OCI-LY3 (cell line): ENCODE measurements around the gene FECH.

Experiments
- H2AFZ ChIP-seq: fragments of 200-600, 300-600 bp; shearing (Covaris generic); 2 replicates; pipeline ENCODE4 v1.6.0; 2014; ENCODE audit warnings: antibody characterized with exemption, low read depth, low read length
- H3K27ac ChIP-seq: fragments of 200-600, 300-600 bp; sonication (generic); 2 replicates; pipeline ENCODE4 v1.5.1; 2014; ENCODE audit warnings: mild to moderate bottlenecking, low read length, moderate library complexity, mixed read lengths
- H3K27me3 ChIP-seq: fragments of 200-600, 300-600 bp; sonication (generic); 2 replicates; pipeline ENCODE4 v1.6.1; 2014; ENCODE audit warnings: low read depth, low read length, mixed read lengths
- H3K36me3 ChIP-seq: fragments of 200-600, 300-600 bp; sonication (generic); replicated peaks from 2 replicates; pipeline ENCODE3; 2014; ENCODE audit warnings: low read depth, low read length, mixed read lengths
- H3K4me1 ChIP-seq: fragments of 300-600, 200-600 bp; sonication (generic); 2 replicates; pipeline ENCODE4 v1.6.1; 2014; ENCODE audit warnings: low read length, mixed read lengths
- H3K4me2 ChIP-seq: fragments of 200-600, 300-600 bp; sonication (generic); 2 replicates; pipeline ENCODE4 v1.6.1; 2014; ENCODE audit warnings: low read length, mixed read lengths
- H3K4me3 ChIP-seq: fragments of 300-600, 200-600 bp; sonication (generic); 2 replicates; pipeline ENCODE4 v1.5.1; 2014; ENCODE audit warnings: antibody characterized with exemption, mild to moderate bottlenecking, low read length, moderate library complexity
- H3K79me2 ChIP-seq: fragments of 300-600, 200-600 bp; shearing (Covaris generic); 2 replicates; pipeline ENCODE4 v1.6.1; 2014; ENCODE audit warnings: mild to moderate bottlenecking, low read length, mixed read lengths
- H3K9ac ChIP-seq: fragments of 300-600, 200-600 bp; shearing (Covaris generic); 2 replicates; pipeline ENCODE4 v1.6.0; 2014; ENCODE audit warnings: mild to moderate bottlenecking, low read length, moderate library complexity
- H3K9me3 ChIP-seq: fragments of 200-600, 300-600 bp; shearing (Covaris generic); 2 replicates; pipeline ENCODE4 v1.6.1; 2014; ENCODE audit warnings: low read length, mixed read lengths; ENCODE audit not compliant: insufficient read depth
- H4K20me1 ChIP-seq: fragments of 200-600, 300-600 bp; sonication (generic); 2 replicates; pipeline ENCODE4 v1.6.1; 2016; ENCODE audit warnings: low read length, mixed read lengths; ENCODE audit not compliant: insufficient read depth
- EZH2phosphoT487 ChIP-seq: fragments of 200-600 bp; shearing (Covaris generic); IDR thresholded peaks from 2 replicates; pipeline ENCODE4 v1.6.1; 2018; ENCODE audit warnings: antibody characterized with exemption, mixed run types, low read depth
- TF ChIP-seq, protein P1 (sequence below): fragments of 200-600, 300-600 bp; sonication (generic); IDR thresholded peaks from 2 replicates; pipeline ENCODE4 v1.5.1; 2014; ENCODE audit warnings: antibody characterized with exemption, low read length, low read depth

The FECH gene

DNA sequence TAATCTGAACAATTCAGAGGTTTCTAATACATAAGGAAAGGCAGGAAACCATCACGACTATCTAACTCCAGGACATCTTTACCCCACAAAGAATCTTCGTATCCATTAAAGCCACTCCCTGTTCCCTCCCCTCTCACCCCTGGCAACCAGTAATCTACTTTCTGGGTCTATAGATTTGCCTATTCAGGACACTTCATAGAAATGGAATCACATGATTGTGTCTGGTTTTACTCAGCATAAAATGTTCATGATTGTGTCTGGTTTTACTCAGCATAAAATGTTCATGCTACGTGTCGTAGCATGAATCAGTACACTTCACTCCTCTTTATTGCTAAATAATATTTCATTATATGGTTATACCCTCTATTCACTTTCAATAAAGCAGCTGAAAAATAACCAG lies 11.6 kb downstream of the FECH start:
- Histone ChIP-seq H3K27me3 (no peaks in the 10 kb centered on the region), H3K4me1 (peaks cover 4% of the 10 kb centered on the region), H3K9me3 (no peaks in the 10 kb centered on the region), H2AFZ (no peak overlapping the region), H3K9ac (no peak overlapping the region), H4K20me1 (no peaks in the 10 kb centered on the region), H3K4me3 (no peak overlapping the region), H3K27ac (no peak overlapping the region), H3K4me2 (no peak overlapping the region), H3K79me2 (no peaks in the 10 kb centered on the region), H3K36me3 (peaks cover 28% of the 10 kb centered on the region)
- no peak for TF ChIP-seq EZH2phosphoT487
- TF ChIP-seq, protein P1, sequence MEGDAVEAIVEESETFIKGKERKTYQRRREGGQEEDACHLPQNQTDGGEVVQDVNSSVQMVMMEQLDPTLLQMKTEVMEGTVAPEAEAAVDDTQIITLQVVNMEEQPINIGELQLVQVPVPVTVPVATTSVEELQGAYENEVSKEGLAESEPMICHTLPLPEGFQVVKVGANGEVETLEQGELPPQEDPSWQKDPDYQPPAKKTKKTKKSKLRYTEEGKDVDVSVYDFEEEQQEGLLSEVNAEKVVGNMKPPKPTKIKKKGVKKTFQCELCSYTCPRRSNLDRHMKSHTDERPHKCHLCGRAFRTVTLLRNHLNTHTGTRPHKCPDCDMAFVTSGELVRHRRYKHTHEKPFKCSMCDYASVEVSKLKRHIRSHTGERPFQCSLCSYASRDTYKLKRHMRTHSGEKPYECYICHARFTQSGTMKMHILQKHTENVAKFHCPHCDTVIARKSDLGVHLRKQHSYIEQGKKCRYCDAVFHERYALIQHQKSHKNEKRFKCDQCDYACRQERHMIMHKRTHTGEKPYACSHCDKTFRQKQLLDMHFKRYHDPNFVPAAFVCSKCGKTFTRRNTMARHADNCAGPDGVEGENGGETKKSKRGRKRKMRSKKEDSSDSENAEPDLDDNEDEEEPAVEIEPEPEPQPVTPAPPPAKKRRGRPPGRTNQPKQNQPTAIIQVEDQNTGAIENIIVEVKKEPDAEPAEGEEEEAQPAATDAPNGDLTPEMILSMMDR: no peak

DNA sequence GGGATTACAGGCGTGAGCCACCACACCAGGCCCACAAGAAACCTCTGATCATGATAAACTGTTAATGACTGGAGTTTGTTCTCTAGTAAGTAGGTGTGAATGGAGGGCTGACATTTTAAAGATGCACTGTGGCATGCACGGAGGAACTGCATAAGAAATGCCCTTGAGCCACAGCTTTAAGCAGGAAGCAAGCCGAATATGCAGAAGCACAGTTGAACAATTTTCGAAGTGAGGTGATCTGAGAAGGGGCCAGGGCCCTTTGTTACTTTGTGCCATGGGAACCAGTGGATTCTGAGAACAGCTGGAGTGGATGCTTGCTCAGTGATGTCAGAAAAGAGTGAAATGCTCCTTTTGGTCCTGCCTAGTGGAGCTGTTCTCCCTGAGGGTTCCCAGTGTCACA lies 16.3 kb downstream of the FECH start:
- no peak overlapping the region for H2AFZ ChIP-seq
- H3K4me2 ChIP-seq: no peak overlapping the region
- H3K4me3 ChIP-seq: no peak overlapping the region
- no peaks in the 10 kb centered on the region for H3K79me2 ChIP-seq
- peaks cover 33% of the 10 kb centered on the region for H3K36me3 ChIP-seq
- no peaks in the 10 kb centered on the region for H3K27me3 ChIP-seq
- TF ChIP-seq EZH2phosphoT487: no peak
- TF ChIP-seq, protein P1: no peak
- H4K20me1 ChIP-seq: no peaks in the 10 kb centered on the region
- H3K9ac ChIP-seq: no peak overlapping the region
- H3K9me3 ChIP-seq: no peaks in the 10 kb centered on the region
- H3K4me1 ChIP-seq: no peaks in the 10 kb centered on the region
- H3K27ac ChIP-seq: no peak overlapping the region

DNA sequence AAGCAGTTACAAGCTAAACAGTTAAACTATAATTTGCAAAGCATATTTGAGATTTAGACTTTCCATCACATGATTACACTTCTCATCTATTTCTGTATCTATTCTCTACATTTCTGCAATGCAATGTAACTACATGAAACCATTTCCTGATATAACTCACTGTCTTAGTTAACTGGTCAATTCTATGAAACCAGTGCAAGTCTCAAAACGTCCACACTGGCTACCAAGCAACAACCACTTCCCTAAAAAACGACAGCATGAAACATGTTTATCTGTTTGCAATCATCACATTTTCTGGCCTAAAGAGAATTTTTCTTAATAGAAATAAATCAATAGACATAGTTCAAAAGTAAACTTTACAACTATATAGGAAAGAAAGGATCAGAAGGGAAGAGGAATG lies 17.4 kb downstream of the FECH start:
- Histone ChIP-seq H3K9ac (no peak overlapping the region), H3K9me3 (no peaks in the 10 kb centered on the region), H3K27ac (no peak overlapping the region), H3K27me3 (no peaks in the 10 kb centered on the region), H3K4me3 (no peak overlapping the region), H3K36me3 (peaks cover 38% of the 10 kb centered on the region), H2AFZ (no peak overlapping the region), H3K4me1 (no peaks in the 10 kb centered on the region), H3K4me2 (no peak overlapping the region), H3K79me2 (no peaks in the 10 kb centered on the region), H4K20me1 (no peaks in the 10 kb centered on the region)
- TF ChIP-seq, protein P1: no peak
- no peak for TF ChIP-seq EZH2phosphoT487

DNA sequence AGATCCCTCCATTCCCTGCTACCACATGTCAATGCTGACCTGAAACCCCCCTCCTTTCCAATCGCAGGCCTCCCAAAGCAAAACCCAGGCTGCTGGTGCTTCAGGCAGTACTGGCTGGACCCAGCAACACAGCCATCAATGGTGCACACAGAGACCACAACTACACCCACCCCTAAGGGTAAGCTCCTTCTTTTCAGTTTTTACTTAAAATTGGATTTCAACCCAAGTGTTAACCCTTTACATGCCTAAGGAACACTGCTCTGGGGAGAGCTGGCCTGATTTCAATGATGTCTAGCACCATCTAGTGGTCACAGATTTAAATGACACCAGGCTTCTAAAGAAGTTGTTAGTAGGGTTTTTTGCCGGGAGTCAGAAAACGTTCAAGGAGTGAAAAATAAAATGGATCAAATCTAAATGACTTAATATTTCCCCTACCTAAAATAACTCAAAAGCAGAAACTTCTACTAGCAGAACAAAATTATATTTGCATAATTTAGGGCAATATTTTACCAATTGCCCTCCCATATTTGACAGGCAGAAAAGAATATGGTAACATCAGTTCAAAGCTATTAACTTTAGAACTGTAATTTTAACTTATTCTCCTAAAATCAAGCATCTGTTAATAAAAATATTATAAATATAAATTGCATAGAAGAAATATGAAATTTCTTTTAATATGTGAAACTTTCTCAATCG lies 24.6 kb downstream of the FECH start:
- Histone ChIP-seq H3K4me1 (peaks cover 8% of the 10 kb centered on the region; the same call in 1 of the 2 replicates), H3K4me2 (no peak overlapping the region), H3K4me3 (no peak overlapping the region), H3K36me3 (peaks cover 27% of the 10 kb centered on the region), H2AFZ (no peak overlapping the region), H4K20me1 (no peaks in the 10 kb centered on the region), H3K27ac (no peak overlapping the region), H3K27me3 (no peaks in the 10 kb centered on the region), H3K9ac (no peak overlapping the region), H3K9me3 (no peaks in the 10 kb centered on the region), H3K79me2 (no peaks in the 10 kb centered on the region)
- TF ChIP-seq, protein P1: peak; percentile 100
- no peak for TF ChIP-seq EZH2phosphoT487
